Small intestine (tissue), 4 donors: Measurements from ENCODE around the gene ITGB7. TPM values are rescaled to one million over a fixed set of nuclear protein-coding genes. Genes with fewer than 3 reads are reported as not detected.

Source experiments
- polyA plus RNA-seq, 4 donors: library from polyadenylated mRNA; stranded (reverse) in 3 of 4; unstranded in 1 of 4; fragments of 200-250 nt in 3 of 4; fragments of 120-200 nt in 1 of 4; gene quantifications; one replicate each; pipeline versions ENCODE4 v1.2.1 to v1.2.3, GENCODE V29; 2013
- donor health status: healthy with polysubstance abuse.
- donor health status: Bipolar disorder and iron deficiency.
- donor health status: healthy.

Gene ITGB7
- polyA plus RNA-seq, 4 donors, result 1.8 to 9.2 (median 5.0) TPM

Other genes with a start within 250 kb of the ITGB7 start
- 100 to 1,000 TPM; 160 to 422 (median 206) TPM for gene EIF4B, start 200.8 kb downstream of the ITGB7 start, polyA plus RNA-seq
- 10 to 100 TPM in 3 of 4 donors, 1 to 10 TPM in 1; 5.8 to 52.9 (median 25.0) TPM for gene TNS2, start 157.2 kb downstream of the ITGB7 start, polyA plus RNA-seq
- gene SPRYD3, start 127.9 kb downstream of the ITGB7 start, polyA plus RNA-seq, result 10 to 100 TPM; 19.7 to 37.6 (median 22.9) TPM
- 100 to 1,000 TPM in 1 of 4 donors, 1 to 10 TPM in 3; 3.4 to 135 (median 7.1) TPM for gene IGFBP6, start 109.6 kb downstream of the ITGB7 start, polyA plus RNA-seq
- gene SOAT2, start 103.8 kb downstream of the ITGB7 start, polyA plus RNA-seq, result 100 to 1,000 TPM in 1 of 4 donors, 10 to 100 TPM in 2, 1 to 10 TPM in 1; 4.2 to 141 (median 85.7) TPM
- 10 to 100 TPM in 1 of 4 donors, 1 to 10 TPM in 3; 2.9 to 23.4 (median 7.1) TPM for gene ZNF740, start 26.5 kb downstream of the ITGB7 start, polyA plus RNA-seq
- 10 to 100 TPM; 12.9 to 56.4 (median 34.4) TPM for gene CSAD, start 26.3 kb downstream of the ITGB7 start, polyA plus RNA-seq
- 1 to 10 TPM in 2 of 4 donors, under 1 TPM in 1, not detected in 1; 0.54 to 8.0 (median 7.1) TPM for gene RARG, start 25.0 kb upstream of the ITGB7 start, polyA plus RNA-seq
- 10 to 100 TPM in 3 of 4 donors, 1 to 10 TPM in 1; 8.0 to 48.9 (median 25.5) TPM for gene ESPL1, start 61.0 kb upstream of the ITGB7 start, polyA plus RNA-seq
- 1,000 to 10,000 TPM in 1 of 4 donors, 100 to 1,000 TPM in 3; 620 to 1,223 (median 795) TPM for gene PFDN5, start 88.3 kb upstream of the ITGB7 start, polyA plus RNA-seq
- gene MYG1, start 92.4 kb upstream of the ITGB7 start, polyA plus RNA-seq, result 10 to 100 TPM; 42.4 to 87.0 (median 66.9) TPM
- 10 to 100 TPM; 20.0 to 54.0 (median 33.7) TPM for gene AAAS, start 114.4 kb upstream of the ITGB7 start, polyA plus RNA-seq
- under 1 TPM in 1 of 4 donors, not detected in 3; 0.01 TPM for gene SP7, start 129.1 kb upstream of the ITGB7 start, polyA plus RNA-seq
- 10 to 100 TPM; 13.8 to 75.6 (median 18.3) TPM for gene SP1, start 172.9 kb upstream of the ITGB7 start, polyA plus RNA-seq
- gene AMHR2, start 216.6 kb upstream of the ITGB7 start, polyA plus RNA-seq, result 10 to 100 TPM in 1 of 4 donors, under 1 TPM in 2, not detected in 1; 0.04 to 12.9 (median 0.81) TPM
- 1,000 to 10,000 TPM in 1 of 4 donors, 100 to 1,000 TPM in 3; 507 to 1,038 (median 704) TPM for gene PRR13, start 234.5 kb upstream of the ITGB7 start, polyA plus RNA-seq
- 100 to 1,000 TPM; 446 to 821 (median 494) TPM for gene PCBP2, start 244.9 kb upstream of the ITGB7 start, polyA plus RNA-seq